GM18517 (cell line): ENCODE measurements around the gene SIGLEC1.

ENCODE experiments used
- ATAC-seq: cut with Tn5 transposase; IDR thresholded peaks from one replicate; pipeline ENCODE4 v1.9.1; 2021; ENCODE audit warnings: mild to moderate bottlenecking, moderate library complexity; ENCODE audit not compliant: unreplicated experiment

The SIGLEC1 gene

GRCh38 chr20:3744806-3745685 lies 32.6 kb upstream of the SIGLEC1 start:
- no peak for ATAC-seq

GRCh38 chr20:3744037-3744436 lies 31.6 kb upstream of the SIGLEC1 start:
- ATAC-seq: no peak

GRCh38 chr20:3743251-3743650 lies 30.9 kb upstream of the SIGLEC1 start:
- no peak for ATAC-seq

GRCh38 chr20:3741836-3742458 lies 29.5 kb upstream of the SIGLEC1 start:
- no peak for ATAC-seq

- no peak for ATAC-seq
Measured at GRCh38 chr20:3740615-3741301, 28.4 kb upstream of the SIGLEC1 start.

GRCh38 chr20:3739926-3740451 lies 27.6 kb upstream of the SIGLEC1 start:
- ATAC-seq: no peak

- no peak for ATAC-seq
Measured at GRCh38 chr20:3739054-3739925, 26.9 kb upstream of the SIGLEC1 start.

GRCh38 chr20:3738111-3739053 lies 26.0 kb upstream of the SIGLEC1 start:
- ATAC-seq: no peak

GRCh38 chr20:3735768-3736167 lies 23.4 kb upstream of the SIGLEC1 start:
- no peak for ATAC-seq

- ATAC-seq: no peak
Measured at GRCh38 chr20:3734111-3734843, 21.9 kb upstream of the SIGLEC1 start.

- ATAC-seq: no peak
Measured at GRCh38 chr20:3733119-3733995, 21.0 kb upstream of the SIGLEC1 start.

GRCh38 chr20:3732327-3733118 lies 20.1 kb upstream of the SIGLEC1 start, which contains the start of gene HSPA12B:
HSPA12B (plus strand) TSS chr20:3732685; CDS start chr20:3738675, 5,990 bp downstream.
- no peak for ATAC-seq

GRCh38 chr20:3731944-3732326 lies 19.5 kb upstream of the SIGLEC1 start:
- ATAC-seq: no peak

GRCh38 chr20:3730803-3731672 lies 18.6 kb upstream of the SIGLEC1 start:
- ATAC-seq: no peak

GRCh38 chr20:3729811-3730540 lies 17.6 kb upstream of the SIGLEC1 start:
- ATAC-seq: no peak
